Uterus (tissue), 4 donors: ENCODE results near the gene MCM9. TPM values are rescaled to one million over a fixed set of nuclear protein-coding genes. Genes with fewer than 3 reads are reported as not detected.

Experiments
- DNase-seq, 2 donors: peaks; one replicate each; pipeline ENCODE4 v3.0.0-alpha.2; 2019 to 2020
- H3K27ac ChIP-seq, 2 donors: fragments of 200-600 bp; sonication (generic); 1 replicate in 1 of 2; 2 replicates in 1 of 2; pipeline ENCODE4 v1.5.1; 2016 to 2018
- H3K27me3 ChIP-seq, 2 donors: fragments of 200-600 bp; sonication (generic); one replicate each; pipeline ENCODE4 v1.5.1; 2018 to 2019; ENCODE audit warnings: control low read depth in 1 of 2
- H3K36me3 ChIP-seq, 2 donors: fragments of 200-600 bp; sonication (generic); one replicate each; pipeline ENCODE4 v1.5.1; 2019; ENCODE audit warnings: control low read depth in 1 of 2
- H3K4me1 ChIP-seq, 2 donors: fragments of 200-600 bp; sonication (generic); one replicate each; pipeline ENCODE4 v1.5.1; 2018 to 2019; ENCODE audit warnings: control low read depth in 1 of 2
- H3K4me3 ChIP-seq, 2 donors: fragments of 200-600 bp; sonication (generic); 1 replicate in 1 of 2; 2 replicates in 1 of 2; pipeline ENCODE4 v1.5.1; 2018 to 2019; ENCODE audit warnings: mild to moderate bottlenecking in 1 of 2
- H3K9me3 ChIP-seq, 2 donors: fragments of 200-600 bp; sonication (generic); one replicate each; pipeline ENCODE4 v1.5.1; 2019; ENCODE audit warnings: control low read depth in 1 of 2
- POLR2A ChIP-seq, 2 donors: fragments of 450-650 bp; IDR thresholded peaks; one replicate each; pipeline ENCODE4 v1.6.1; 2016; ENCODE audit warnings: antibody characterized with exemption in 2 of 2, mild to moderate bottlenecking in 1 of 2, moderate library complexity in 1 of 2
- intact Hi-C: fragments of 100-400 bp; cut with DNase I; formaldehyde crosslinking; loops from one replicate; pipeline ENCODE4 v1.15.1; 2023; ENCODE audit warnings: low total_unique reads
- total RNA-seq, 4 donors: library from RNA; depleted of rRNA in 3 of 4; stranded (reverse); fragments of >200 nt in 3 of 4; gene quantifications; one replicate each; pipeline versions ENCODE4 v1.1.0 to v1.2.4, GENCODE V29; 2014 to 2023
- TF ChIP-seq, protein P1 (sequence below), 4 experiments: fragments of 200-600 bp in 2 of 4; fragments of 450-650 bp in 2 of 4; sonication (generic) in 2 of 4; IDR thresholded peaks; one replicate each; pipeline ENCODE4 v1.5.1; 2016 to 2019; ENCODE audit warnings: antibody characterized with exemption in 4 of 4, mild to moderate bottlenecking in 2 of 4, moderate library complexity in 1 of 4
- donor health status: DM: yes; HTN: yes; CAD: no.

MCM9 gene
- total RNA-seq, 4 donors from 2014 or later = 4.4 to 40.0 (median 24.5) TPM

DNA sequence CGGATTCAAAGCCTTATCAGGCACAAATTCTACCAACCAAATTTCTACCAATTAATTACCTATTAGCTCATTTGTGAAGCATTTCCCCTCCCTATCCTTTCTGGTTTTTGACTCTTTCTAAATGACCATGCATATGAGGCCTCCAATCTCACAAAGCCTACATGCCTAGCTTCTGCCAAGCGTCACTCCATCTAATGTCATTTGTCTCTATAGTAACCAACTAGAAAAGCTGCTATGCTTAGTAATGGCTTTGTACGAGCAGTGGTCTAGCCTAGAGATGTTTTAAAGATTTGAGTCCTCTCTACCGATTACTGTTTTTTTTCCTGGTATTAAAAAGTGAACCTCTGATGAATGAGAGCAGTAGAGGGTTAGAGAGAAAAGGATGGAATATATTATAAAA, 45.8 kb downstream of the MCM9 start:
- TF ChIP-seq POLR2A (IDR thresholded peaks at IDR 0.05) = no peak
- TF ChIP-seq, protein P1, sequence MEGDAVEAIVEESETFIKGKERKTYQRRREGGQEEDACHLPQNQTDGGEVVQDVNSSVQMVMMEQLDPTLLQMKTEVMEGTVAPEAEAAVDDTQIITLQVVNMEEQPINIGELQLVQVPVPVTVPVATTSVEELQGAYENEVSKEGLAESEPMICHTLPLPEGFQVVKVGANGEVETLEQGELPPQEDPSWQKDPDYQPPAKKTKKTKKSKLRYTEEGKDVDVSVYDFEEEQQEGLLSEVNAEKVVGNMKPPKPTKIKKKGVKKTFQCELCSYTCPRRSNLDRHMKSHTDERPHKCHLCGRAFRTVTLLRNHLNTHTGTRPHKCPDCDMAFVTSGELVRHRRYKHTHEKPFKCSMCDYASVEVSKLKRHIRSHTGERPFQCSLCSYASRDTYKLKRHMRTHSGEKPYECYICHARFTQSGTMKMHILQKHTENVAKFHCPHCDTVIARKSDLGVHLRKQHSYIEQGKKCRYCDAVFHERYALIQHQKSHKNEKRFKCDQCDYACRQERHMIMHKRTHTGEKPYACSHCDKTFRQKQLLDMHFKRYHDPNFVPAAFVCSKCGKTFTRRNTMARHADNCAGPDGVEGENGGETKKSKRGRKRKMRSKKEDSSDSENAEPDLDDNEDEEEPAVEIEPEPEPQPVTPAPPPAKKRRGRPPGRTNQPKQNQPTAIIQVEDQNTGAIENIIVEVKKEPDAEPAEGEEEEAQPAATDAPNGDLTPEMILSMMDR (IDR thresholded peaks at IDR 0.05) = no peak
- Histone ChIP-seq H3K4me3 (no peak overlapping the region), H3K4me1 (no peaks in the 10 kb centered on the region), H3K9me3 (no peaks in the 10 kb centered on the region), H3K27me3 (no peaks in the 10 kb centered on the region), H3K36me3 (no peaks in the 10 kb centered on the region), H3K27ac (no peak overlapping the region)
- no peak for DNase-seq
- intact Hi-C loops = no loop called here

DNA sequence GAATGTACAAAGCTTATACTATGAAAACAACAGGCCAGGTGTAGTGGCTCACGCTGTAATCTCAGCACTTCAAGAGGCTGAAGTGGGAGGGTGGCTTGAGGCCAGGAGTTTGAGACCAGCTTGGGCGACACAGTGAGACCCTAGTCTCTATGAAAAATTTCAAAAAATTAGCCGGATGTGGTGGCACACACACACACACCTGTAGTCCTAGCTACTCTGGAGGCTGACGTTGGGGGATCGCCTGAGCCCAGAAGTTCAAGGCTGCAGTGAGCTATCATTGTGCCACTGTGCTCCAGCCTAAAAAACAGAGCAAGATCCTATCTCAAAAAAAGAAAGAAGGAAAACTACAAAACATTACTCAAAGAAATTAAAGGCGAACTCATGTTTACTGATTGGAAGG, 48.3 kb downstream of the MCM9 start:
- H3K4me3 ChIP-seq = no peak overlapping the region
- no peak for TF ChIP-seq POLR2A (IDR thresholded peaks at IDR 0.05)
- TF ChIP-seq, protein P1 (IDR thresholded peaks at IDR 0.05) = no peak
- no peaks in the 10 kb centered on the region for H3K9me3 ChIP-seq
- H3K36me3 ChIP-seq = no peaks in the 10 kb centered on the region
- no peaks in the 10 kb centered on the region for H3K27me3 ChIP-seq
- H3K4me1 ChIP-seq = no peaks in the 10 kb centered on the region
- no peak for DNase-seq
- no peak overlapping the region for H3K27ac ChIP-seq
- intact Hi-C loops = no loop called here

DNA sequence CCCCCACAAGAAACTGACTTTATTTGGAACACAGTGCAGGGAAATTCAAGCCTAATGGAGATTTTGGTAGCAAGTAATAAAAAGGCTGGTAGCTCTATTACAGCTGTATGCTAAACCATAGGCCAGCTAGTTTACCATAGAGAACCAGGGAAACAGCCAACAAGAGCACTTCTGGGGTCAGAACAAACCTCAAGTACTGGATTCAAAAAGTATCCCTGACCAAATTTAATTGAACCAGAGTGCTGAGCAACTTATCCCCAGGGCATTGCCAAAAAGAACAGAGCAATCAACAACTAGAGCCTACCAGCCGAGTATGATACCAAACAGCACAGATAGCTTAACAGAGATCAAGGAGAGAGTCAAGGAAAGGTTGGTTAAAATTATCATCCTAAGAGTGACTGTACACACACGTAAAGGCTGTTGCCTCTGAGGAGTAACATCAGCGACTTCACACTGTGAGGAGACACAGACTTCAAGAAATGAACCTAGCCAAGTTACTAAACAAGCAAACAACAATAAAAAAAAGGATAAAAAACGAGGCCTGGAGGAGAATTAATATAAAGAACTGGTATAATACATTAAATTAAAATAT, 52.5 kb downstream of the MCM9 start:
- Histone ChIP-seq H3K27me3 (no peaks in the 10 kb centered on the region), H3K9me3 (no peaks in the 10 kb centered on the region), H3K4me3 (no peak overlapping the region), H3K27ac (no peak overlapping the region), H3K36me3 (no peaks in the 10 kb centered on the region), H3K4me1 (no peaks in the 10 kb centered on the region)
- no peak for TF ChIP-seq POLR2A (IDR thresholded peaks at IDR 0.05)
- TF ChIP-seq, protein P1 (IDR thresholded peaks at IDR 0.05) = no peak
- intact Hi-C loops = no loop called here
- no peak for DNase-seq

DNA sequence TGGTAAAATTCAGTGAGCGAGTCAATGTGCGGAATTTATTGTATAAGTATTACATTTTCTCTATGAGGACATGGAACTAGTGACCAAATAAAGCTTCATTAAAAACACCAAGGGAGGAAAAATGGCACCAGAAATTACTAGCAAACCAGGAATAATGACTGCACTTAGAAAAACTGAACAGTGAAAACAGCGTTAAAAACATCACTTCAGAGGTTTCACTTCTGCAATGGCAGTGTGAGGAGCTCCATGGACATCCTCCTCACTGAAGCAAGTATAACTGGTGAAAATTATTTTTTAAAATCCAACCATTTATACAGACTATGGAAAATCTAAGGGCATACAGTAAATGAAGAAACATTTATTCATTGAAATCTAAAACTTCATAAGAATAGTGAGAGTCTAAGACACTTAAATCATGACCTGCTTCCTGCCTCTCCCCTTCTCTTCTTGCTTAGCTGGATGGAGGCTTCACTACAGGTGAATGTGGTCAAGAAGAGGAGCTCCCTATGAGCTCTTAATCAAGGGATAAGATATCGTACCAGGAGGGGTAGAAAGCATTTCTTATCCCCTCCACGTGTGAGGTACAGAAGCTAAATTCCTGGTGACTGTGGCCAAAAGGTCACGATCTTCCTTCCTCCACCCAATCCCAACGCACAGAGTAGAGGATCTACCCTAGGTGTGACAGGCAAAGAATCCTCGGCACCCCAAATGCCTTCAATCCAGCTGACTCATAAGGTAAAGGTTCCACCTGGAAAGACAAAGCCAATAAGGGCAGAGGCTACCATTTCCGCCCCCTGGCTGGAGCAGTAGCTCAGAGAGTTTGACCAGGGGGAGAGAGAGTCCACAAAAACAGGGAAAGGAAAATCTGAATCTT, 53.3 kb downstream of the MCM9 start:
- Histone ChIP-seq H3K36me3 (no peaks in the 10 kb centered on the region), H3K4me3 (no peak overlapping the region), H3K27me3 (no peaks in the 10 kb centered on the region), H3K4me1 (no peaks in the 10 kb centered on the region), H3K9me3 (no peaks in the 10 kb centered on the region), H3K27ac (no peak overlapping the region)
- TF ChIP-seq, protein P1 (IDR thresholded peaks at IDR 0.05) = no peak
- no peak for TF ChIP-seq POLR2A (IDR thresholded peaks at IDR 0.05)
- intact Hi-C loops = no loop called here
- no peak for DNase-seq

DNA sequence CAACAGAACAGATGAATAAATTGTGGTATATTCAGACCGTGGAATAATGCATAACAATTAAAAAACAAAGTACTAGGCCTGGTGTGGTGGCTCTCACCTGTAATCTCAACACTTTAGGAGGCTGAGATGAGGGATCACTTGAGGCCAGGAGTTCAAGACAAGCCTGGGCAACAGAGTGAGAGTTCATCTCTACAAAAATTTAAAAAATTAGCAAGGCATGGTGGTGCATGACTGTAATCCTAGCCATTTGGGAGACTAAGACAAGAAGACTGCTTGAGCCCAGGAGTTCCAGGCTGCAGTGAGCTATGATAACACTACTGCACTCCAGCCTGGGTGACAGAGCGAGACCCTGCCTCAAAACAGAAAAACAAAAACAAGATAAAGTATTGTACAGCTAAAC, 57.2 kb downstream of the MCM9 start:
- Histone ChIP-seq H3K4me1 (no peaks in the 10 kb centered on the region), H3K9me3 (no peaks in the 10 kb centered on the region), H3K4me3 (no peak overlapping the region), H3K36me3 (no peaks in the 10 kb centered on the region), H3K27ac (no peak overlapping the region), H3K27me3 (no peaks in the 10 kb centered on the region)
- no peak for DNase-seq
- intact Hi-C loops = no loop called here
- TF ChIP-seq, protein P1 (IDR thresholded peaks at IDR 0.05) = no peak
- no peak for TF ChIP-seq POLR2A (IDR thresholded peaks at IDR 0.05)
